PC-3 (cell line): ENCODE results near the gene DNAJB1.

ENCODE experiments used
- CTCF ChIP-seq: fragments of 300-600 bp; sonication (generic); conservative IDR thresholded peaks from 2 replicates; pipeline ENCODE4 v1.5.1; 2017; ENCODE audit warnings: antibody characterized with exemption, low read depth, mild to moderate bottlenecking, low read length
- EZH2 ChIP-seq: fragments of 300-600 bp; sonication (generic); IDR thresholded peaks from one replicate; pipeline ENCODE4 v1.6.1; 2017; ENCODE audit warnings: antibody characterized with exemption, mild to moderate bottlenecking, low read length; ENCODE audit not compliant: unreplicated experiment
- EZH2phosphoT487 ChIP-seq: fragments of 300-600 bp; sonication (generic); IDR thresholded peaks from 2 replicates; pipeline ENCODE4 v1.6.1; 2018; ENCODE audit warnings: mild to moderate bottlenecking, antibody characterized with exemption, low read length, borderline replicate concordance

GRCh38 chr19:14544977-14545715 is 26.9 kb upstream of the DNAJB1 start:
- no peak for TF ChIP-seq CTCF
- TF ChIP-seq EZH2phosphoT487, result no peak
- TF ChIP-seq EZH2, result no peak
